ENCODE data around the gene SOX13.
"Not testable (repeated sequence)": the region's sequence is repeated elsewhere in the genome, so short reads cannot be mapped to it uniquely, and the experiment has no call there.

SOX13 gene

DNA sequence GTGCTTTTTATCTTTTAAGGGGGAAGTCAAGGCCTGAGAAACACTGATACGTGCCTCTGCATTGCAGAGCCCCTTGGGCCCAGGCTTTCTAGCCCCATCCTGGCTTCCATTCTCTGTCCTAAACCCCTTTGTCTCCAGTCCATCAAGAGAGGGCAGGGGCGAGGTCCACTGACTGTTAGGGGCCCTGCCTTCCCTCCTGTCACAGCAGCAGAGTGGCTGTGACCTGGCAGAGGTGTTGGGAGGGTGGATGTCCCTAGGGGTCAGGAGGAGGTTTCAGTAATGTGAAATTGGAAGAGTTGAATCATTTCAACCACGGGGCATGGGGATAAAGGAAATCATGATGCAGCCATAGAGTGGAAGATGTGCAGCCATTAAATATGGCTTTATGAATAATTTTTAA, 24.0 kb downstream of the SOX13 start:
- Histone ChIP-seq H3K27me3 (ENCODE audit: insufficient read depth, poor library complexity, severe bottlenecking) (peaks cover 5% of the 10 kb centered on the region), H3K27ac (replicated peaks) (no peak overlapping the region), H3K4me3 (replicated peaks; ENCODE audit: insufficient read depth, low read length) (no peak overlapping the region)
- DNase-seq (ENCODE audit: low read depth in 1 of 2, low spot score in 1 of 2) = no peak
- TF ChIP-seq CTCF (IDR thresholded peaks at IDR 0.05; ENCODE audit: insufficient read depth, low read length) = no peak
- TF ChIP-seq SPI1 (IDR thresholded peaks at IDR 0.05; ENCODE audit: borderline replicate concordance, low read depth) = no peak
- no peak for TF ChIP-seq GABPA (IDR thresholded peaks at IDR 0.05; ENCODE audit: low read depth)

- no peak for DNase-seq (ENCODE audit: low read depth in 1 of 2, low spot score in 1 of 2)
- Histone ChIP-seq H3K4me3 (replicated peaks; ENCODE audit: insufficient read depth, low read length) (no peak overlapping the region), H3K27me3 (ENCODE audit: insufficient read depth, poor library complexity, severe bottlenecking) (peaks cover 5% of the 10 kb centered on the region), H3K27ac (replicated peaks) (no peak overlapping the region)
- no peak for TF ChIP-seq POLR2AphosphoS5 (IDR thresholded peaks at IDR 0.05; ENCODE audit: low read depth)
- TF ChIP-seq GABPA (IDR thresholded peaks at IDR 0.05; ENCODE audit: low read depth) = no peak
- no peak for TF ChIP-seq SPI1 (IDR thresholded peaks at IDR 0.05; ENCODE audit: borderline replicate concordance, low read depth)
- TF ChIP-seq CTCF (IDR thresholded peaks at IDR 0.05; ENCODE audit: insufficient read depth, low read length) = no peak
- TF ChIP-seq, protein P1, sequence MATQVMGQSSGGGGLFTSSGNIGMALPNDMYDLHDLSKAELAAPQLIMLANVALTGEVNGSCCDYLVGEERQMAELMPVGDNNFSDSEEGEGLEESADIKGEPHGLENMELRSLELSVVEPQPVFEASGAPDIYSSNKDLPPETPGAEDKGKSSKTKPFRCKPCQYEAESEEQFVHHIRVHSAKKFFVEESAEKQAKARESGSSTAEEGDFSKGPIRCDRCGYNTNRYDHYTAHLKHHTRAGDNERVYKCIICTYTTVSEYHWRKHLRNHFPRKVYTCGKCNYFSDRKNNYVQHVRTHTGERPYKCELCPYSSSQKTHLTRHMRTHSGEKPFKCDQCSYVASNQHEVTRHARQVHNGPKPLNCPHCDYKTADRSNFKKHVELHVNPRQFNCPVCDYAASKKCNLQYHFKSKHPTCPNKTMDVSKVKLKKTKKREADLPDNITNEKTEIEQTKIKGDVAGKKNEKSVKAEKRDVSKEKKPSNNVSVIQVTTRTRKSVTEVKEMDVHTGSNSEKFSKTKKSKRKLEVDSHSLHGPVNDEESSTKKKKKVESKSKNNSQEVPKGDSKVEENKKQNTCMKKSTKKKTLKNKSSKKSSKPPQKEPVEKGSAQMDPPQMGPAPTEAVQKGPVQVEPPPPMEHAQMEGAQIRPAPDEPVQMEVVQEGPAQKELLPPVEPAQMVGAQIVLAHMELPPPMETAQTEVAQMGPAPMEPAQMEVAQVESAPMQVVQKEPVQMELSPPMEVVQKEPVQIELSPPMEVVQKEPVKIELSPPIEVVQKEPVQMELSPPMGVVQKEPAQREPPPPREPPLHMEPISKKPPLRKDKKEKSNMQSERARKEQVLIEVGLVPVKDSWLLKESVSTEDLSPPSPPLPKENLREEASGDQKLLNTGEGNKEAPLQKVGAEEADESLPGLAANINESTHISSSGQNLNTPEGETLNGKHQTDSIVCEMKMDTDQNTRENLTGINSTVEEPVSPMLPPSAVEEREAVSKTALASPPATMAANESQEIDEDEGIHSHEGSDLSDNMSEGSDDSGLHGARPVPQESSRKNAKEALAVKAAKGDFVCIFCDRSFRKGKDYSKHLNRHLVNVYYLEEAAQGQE (IDR thresholded peaks at IDR 0.05; ENCODE audit: insufficient replicate concordance, low read depth) = no peak
These were observed 25.8 kb downstream of the SOX13 start for GRCh38 chr1:204098683-204099082.

- not testable (repeated sequence) for H3K4me3 ChIP-seq (replicated peaks; ENCODE audit: insufficient read depth, low read length); DNase-seq (ENCODE audit: low read depth in 1 of 2, low spot score in 1 of 2); H3K27me3 ChIP-seq (ENCODE audit: insufficient read depth, poor library complexity, severe bottlenecking); H3K27ac ChIP-seq (replicated peaks)
These were observed 26.8 kb downstream of the SOX13 start for GRCh38 chr1:204099754-204100153.

- DNase-seq (ENCODE audit: low read depth in 1 of 2, low spot score in 1 of 2) = no peak
- H3K27ac ChIP-seq (replicated peaks) = no peak overlapping the region
- no peak overlapping the region for H3K4me3 ChIP-seq (replicated peaks; ENCODE audit: insufficient read depth, low read length)
- peaks cover 3% of the 10 kb centered on the region for H3K27me3 ChIP-seq (ENCODE audit: insufficient read depth, poor library complexity, severe bottlenecking)
- TF ChIP-seq SPI1 (IDR thresholded peaks at IDR 0.05; ENCODE audit: borderline replicate concordance, low read depth) (no peak), CTCF (IDR thresholded peaks at IDR 0.05; ENCODE audit: insufficient read depth, low read length) (no peak), GABPA (IDR thresholded peaks at IDR 0.05; ENCODE audit: low read depth) (no peak), POLR2AphosphoS5 (IDR thresholded peaks at IDR 0.05; ENCODE audit: low read depth) (no peak)
- TF ChIP-seq, protein P1 (IDR thresholded peaks at IDR 0.05; ENCODE audit: insufficient replicate concordance, low read depth) = no peak
These were observed 29.2 kb downstream of the SOX13 start for GRCh38 chr1:204102029-204102611.
